ENCODE measurements around the gene BCL2L11. TPM values are rescaled to one million over a fixed set of nuclear protein-coding genes. Genes with fewer than 3 reads are reported as not detected.

The BCL2L11 gene
- total RNA-seq, 3 donors from 2014 or later: 40.9 to 44.4 (median 43.7) TPM

GRCh38 chr2:111189106-111189505 lies 68.4 kb downstream of the BCL2L11 start:
- intact Hi-C loops (cut with DNase I, micrococcal nuclease): no loop called here
- H3K36me3 ChIP-seq (ENCODE audit: low read depth): no peaks in the 10 kb centered on the region

GRCh38 chr2:111190816-111191540 lies 70.3 kb downstream of the BCL2L11 start:
- TF ChIP-seq CTCF (IDR thresholded peaks at IDR 0.05): no peak
- Histone ChIP-seq H3K9me3 (no peaks in the 10 kb centered on the region), H3K4me1 (ENCODE audit: low read depth) (no peaks in the 10 kb centered on the region), H3K36me3 (ENCODE audit: low read depth) (no peaks in the 10 kb centered on the region), H3K4me3 (no peak overlapping the region)
- intact Hi-C loops (cut with DNase I, micrococcal nuclease): no loop called here
- no peak for ATAC-seq
- DNase-seq: no peak

More at GRCh38 chr2:111189106-111189505, 68.4 kb downstream of the BCL2L11 start:
- H3K4me3 ChIP-seq: no peak overlapping the region
- no peak for ATAC-seq
- DNase-seq: no peak
- peaks cover 8% of the 10 kb centered on the region for H3K4me1 ChIP-seq (ENCODE audit: low read depth)
- TF ChIP-seq CTCF (IDR thresholded peaks at IDR 0.05): no peak
- no peaks in the 10 kb centered on the region for H3K9me3 ChIP-seq

GRCh38 chr2:111191877-111192276 lies 71.2 kb downstream of the BCL2L11 start:
- ATAC-seq (no peak), DNase-seq (no peak)
- Histone ChIP-seq H3K4me1 (ENCODE audit: low read depth) (no peaks in the 10 kb centered on the region), H3K36me3 (ENCODE audit: low read depth) (no peaks in the 10 kb centered on the region), H3K9me3 (no peaks in the 10 kb centered on the region), H3K4me3 (no peak overlapping the region)
- intact Hi-C loops (cut with DNase I, micrococcal nuclease): no loop called here
- no peak for TF ChIP-seq CTCF (IDR thresholded peaks at IDR 0.05)

- no peak overlapping the region for H3K4me3 ChIP-seq
- no peaks in the 10 kb centered on the region for H3K36me3 ChIP-seq (ENCODE audit: low read depth)
- intact Hi-C loops (cut with DNase I, micrococcal nuclease): no loop called here
- no peak for DNase-seq
- ATAC-seq: no peak
- no peaks in the 10 kb centered on the region for H3K4me1 ChIP-seq (ENCODE audit: low read depth)
- H3K9me3 ChIP-seq: no peaks in the 10 kb centered on the region
- TF ChIP-seq CTCF (IDR thresholded peaks at IDR 0.05): no peak
Measured at GRCh38 chr2:111192776-111193368, 72.2 kb downstream of the BCL2L11 start.

- H3K9me3 ChIP-seq: no peaks in the 10 kb centered on the region
- H3K4me3 ChIP-seq: no peak overlapping the region
- intact Hi-C loops (cut with DNase I, micrococcal nuclease): no loop called here
- ATAC-seq: peak; percentile 92
- DNase-seq: peak in 1 of 3 donors; percentile 56
- H3K4me1 ChIP-seq (ENCODE audit: low read depth): no peaks in the 10 kb centered on the region
- H3K36me3 ChIP-seq (ENCODE audit: low read depth): no peaks in the 10 kb centered on the region
- no peak for TF ChIP-seq CTCF (IDR thresholded peaks at IDR 0.05)
Measured at GRCh38 chr2:111194835-111195621, 74.3 kb downstream of the BCL2L11 start.

Data from mucosa of descending colon (tissue), 3 donors.